HTERT RPE-1 (cell line): Measurements from ENCODE around the gene RPS6KA5.
"Not testable (repeated sequence)": the region's sequence is repeated elsewhere in the genome, so short reads cannot be mapped to it uniquely, and the experiment has no call there.

Experiments
- in situ Hi-C: fragments of 300-500 bp; cut with MboI; formaldehyde crosslinking; loops from 4 replicates; pipeline ENCODE4 v1.14.3; 2020; ENCODE audit warnings: low sequenced_read_pairs

RPS6KA5 gene

DNA sequence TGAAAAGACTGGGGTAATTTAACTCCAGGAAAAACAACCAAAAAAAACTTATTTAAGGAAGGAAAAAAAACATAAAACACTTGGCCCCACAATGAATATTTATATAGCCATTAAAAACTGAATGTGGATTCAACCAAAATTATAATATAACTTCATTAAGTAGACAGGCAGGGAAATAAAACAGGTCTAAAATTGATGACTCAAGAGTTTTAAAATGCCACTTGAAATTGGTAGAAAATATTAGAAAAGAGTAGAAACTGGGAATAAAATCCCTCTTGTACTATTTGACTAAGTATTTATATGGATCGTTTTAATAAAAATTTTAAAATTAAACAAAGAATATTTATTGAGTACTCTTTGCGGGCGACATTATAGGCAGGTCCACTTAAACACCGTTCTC, 28.8 kb downstream of the RPS6KA5 start:
- in situ Hi-C loops, result no loop called here

DNA sequence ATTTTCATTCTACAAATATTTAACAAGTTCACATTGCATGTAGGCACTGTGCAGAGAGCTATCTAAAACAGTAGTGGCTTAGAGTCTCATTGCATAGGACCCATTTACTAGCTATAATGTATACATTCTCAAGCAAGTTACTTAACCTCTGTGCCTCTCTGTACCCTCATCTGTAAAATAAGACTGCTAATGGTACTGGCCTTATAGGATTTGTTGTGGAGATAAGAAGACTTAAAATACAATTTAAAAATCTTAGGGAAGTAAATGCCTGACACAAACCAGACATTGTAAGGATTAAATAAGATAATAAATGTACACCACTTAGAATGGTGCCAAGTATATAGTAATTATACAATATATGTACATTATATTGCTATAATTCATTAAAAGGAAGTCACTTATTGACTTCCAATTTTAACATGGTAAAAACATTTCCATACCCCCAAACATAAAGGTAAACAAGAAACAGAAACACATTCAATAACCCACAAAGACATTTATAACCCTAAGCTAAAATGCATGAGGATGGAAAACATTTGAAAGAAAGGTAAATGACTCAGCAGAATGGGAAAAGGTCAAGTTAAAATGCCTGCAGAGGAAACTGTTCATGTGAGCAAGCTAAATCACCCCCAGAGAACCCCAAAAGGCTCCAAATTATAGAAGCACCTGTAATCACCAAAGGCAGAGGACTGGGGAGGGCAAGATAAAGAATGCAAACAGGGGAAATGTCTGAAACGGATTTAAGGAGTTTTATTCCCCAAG, 30.8 kb downstream of the RPS6KA5 start:
- in situ Hi-C loops, result no loop called here

DNA sequence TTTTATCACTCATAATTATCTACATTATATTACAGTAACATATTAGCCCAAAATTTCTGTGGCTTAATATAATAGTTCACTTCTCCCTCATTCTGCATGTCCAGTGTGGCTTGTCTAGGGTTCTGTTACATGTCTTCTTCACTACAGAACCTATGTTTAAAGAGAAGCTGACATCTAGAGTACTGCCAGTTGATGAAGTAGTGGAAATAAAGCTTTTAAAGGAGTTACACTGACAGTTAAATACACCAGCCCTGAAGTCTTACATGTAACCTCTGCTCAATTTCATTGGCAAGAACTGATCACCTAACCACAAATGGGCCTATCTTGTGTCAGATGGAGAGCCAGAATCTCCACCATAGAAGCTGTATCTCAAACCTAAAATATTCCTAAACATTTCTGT, 32.9 kb downstream of the RPS6KA5 start:
- in situ Hi-C loops, result no loop called here

DNA sequence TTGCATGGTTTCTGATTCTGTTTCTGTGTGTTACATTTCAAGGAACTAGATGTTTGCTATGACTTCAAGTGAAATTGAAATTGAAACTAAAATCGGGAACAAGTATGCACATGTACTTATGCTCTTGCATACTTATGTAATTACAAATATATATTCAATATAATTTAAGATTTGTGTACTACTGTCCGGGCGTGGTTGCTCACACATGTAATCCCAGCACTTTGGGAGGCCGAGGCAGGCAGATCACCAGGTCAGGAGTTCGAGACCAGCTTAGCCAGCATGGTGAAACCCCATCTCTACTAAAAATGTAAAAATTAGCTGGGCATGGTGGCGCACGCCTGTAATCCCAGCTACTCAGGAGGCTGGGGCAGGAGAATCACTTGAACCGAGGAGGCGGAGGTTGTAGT, 37.8 kb downstream of the RPS6KA5 start:
- in situ Hi-C loops, result not testable (repeated sequence)

DNA sequence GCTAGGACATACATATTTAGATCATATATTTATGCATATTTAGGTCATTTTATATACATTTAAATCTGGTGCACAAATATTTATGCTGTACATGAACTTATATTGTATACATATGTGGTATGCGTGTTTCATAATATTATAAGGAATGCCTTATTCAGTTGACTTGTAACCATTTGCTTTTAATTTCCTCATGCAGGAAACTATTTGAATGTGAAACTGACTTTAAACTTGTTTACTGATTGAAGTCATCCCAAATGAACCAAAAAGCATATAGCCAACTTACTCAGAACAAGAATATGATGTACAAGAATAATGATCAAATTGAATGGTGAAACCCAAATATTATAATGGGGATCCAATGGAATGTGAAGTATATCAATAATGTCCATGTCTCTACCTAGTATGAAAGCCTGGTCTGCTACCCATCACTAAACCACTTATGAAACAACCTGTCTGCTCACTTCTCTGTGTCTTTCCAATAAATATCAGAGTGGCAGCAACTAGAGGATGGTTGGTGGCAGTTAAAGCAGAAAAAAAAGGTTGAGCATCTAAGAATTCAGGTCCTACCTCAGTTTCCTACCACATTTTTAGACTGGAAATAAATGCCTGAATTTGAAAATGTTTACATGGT, 38.3 kb downstream of the RPS6KA5 start:
- in situ Hi-C loops, result no loop called here

DNA sequence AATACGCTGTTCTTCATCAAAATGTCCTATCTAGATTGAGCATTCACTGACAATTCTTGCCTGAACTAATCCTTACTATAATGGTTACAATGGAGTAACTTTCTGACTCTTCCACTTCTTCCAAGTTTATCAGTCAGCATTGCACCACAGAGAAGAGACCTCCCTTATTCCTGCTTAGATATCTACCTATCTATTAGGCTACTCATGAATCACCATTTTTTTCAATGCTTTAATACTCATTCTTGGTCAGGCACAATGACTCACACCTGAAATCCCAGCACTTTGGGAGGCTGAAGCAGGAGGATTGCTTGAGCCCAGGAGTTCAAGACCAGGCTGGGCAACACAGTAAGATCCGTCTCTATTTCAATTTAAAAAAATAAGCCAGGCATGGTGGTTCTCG, 39.3 kb downstream of the RPS6KA5 start:
- in situ Hi-C loops, result no loop called here

DNA sequence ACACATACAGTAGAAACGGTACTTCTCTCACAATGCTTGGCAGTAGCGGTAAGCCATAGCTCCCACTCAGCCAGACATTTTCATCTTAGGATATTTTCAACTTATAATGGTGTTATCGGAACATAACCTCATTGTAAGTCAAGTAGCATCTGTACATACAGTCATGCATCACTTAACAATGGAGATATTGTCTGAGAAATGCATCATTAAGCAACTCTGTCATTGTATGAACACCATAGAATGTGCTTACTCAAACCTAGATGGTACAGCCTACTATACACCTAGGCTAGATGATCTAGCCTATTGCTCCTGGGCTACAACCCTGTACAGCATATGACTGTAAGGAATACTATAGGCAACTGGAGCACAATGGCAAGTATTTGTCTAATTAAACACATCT, 40.8 kb downstream of the RPS6KA5 start:
- in situ Hi-C loops, result no loop called here

DNA sequence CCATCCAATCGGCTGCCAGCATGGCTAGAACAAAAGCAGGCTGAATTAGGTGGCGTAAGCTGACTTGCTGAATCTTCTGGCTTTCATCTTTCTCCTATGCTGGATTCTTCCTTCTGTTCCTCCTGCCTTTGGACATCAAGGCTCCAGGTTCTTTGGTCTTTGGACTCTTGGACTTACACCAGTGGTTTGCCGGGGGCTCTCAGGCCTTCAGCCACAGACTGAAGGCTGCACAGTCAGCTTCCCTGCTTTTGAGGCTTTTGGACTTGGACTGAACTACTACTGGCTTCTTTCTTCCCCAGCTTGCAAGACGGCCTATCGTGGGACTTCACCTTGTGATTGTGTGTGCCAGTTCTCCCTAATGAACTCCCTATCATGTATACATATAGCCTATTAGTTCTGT, 42.0 kb downstream of the RPS6KA5 start:
- in situ Hi-C loops, result no loop called here

DNA sequence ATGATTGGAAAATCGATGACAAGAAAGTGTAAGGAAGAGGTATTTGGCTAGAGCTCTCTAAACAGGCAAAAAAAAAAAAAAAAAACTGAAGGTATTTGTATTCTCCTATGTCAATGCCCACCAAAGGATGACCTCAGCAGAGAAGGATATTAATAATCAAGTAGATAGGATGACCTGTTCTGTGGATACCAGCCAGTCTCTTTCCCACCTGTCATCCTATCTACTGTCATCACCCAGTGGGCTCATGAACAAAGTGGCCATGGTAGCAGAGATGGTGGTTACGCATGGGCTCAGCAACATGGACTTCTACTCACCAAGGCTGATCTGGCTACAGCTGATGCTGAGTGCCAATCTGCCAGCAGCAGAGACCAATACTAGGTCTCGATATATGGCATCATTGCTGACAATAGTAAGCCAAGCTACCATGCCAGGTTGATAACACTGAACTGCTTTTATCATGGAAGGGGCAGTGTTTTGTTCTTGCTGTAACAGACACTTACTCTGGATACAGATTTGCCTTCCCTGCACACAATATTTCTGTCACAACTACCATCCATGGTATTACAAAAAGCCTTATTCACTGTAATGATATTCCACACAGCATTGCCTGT, 43.5 kb downstream of the RPS6KA5 start:
- in situ Hi-C loops, result no loop called here

DNA sequence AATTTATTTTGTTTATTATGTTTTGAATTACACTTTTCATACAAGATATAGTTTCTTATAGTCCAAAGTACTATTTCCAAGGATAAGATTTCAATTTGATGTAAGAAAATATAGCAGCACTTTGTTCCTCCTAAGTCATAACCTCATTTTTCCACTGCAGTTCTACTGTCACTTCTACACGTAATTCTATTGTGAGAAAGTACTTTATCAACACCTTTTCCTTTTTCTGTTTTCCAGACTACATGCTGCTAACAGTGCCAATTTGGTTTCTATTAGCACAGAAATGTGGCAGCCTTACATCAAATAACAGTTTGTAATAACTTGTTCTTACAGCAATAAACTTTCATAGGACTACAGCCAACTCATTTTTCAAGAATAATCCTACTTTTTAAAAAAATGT, 45.0 kb downstream of the RPS6KA5 start:
- in situ Hi-C loops, result no loop called here

DNA sequence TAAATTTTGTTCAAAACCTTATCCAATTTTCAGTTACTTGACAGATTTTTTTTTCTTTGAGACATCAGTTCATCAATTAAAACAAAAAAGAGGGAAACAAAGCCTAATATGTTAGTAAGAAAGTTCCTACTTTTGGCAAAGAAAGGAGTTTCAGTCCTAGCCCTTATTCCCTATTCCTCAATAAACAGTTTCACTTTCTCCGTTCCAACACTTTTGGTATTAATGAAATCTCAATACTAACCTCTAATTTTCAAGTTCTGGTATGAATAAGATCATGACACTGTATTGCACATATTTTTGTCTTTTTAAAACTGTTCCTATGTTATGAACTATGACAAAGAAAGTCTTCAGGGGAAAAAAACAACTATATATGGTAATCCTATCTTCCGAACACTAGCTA, 48.4 kb downstream of the RPS6KA5 start:
- in situ Hi-C loops, result no loop called here

DNA sequence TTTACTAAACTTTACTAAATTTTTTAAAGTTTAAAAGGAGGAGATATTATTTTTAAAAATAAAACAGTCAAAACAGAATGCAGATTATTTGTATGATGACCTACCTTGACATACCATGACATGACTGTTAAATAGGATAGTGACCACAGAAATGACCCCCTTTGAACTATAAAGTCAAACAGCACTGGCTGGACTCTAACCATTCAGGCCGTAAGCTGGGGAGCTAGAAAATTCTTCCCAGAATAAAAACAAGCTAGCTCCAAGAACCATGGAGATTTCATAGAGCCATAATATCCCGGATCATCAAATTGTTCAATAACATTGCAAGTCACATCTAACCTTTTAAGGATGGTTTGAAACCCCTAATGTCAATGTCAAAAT, 50.3 kb downstream of the RPS6KA5 start:
- in situ Hi-C loops, result no loop called here

DNA sequence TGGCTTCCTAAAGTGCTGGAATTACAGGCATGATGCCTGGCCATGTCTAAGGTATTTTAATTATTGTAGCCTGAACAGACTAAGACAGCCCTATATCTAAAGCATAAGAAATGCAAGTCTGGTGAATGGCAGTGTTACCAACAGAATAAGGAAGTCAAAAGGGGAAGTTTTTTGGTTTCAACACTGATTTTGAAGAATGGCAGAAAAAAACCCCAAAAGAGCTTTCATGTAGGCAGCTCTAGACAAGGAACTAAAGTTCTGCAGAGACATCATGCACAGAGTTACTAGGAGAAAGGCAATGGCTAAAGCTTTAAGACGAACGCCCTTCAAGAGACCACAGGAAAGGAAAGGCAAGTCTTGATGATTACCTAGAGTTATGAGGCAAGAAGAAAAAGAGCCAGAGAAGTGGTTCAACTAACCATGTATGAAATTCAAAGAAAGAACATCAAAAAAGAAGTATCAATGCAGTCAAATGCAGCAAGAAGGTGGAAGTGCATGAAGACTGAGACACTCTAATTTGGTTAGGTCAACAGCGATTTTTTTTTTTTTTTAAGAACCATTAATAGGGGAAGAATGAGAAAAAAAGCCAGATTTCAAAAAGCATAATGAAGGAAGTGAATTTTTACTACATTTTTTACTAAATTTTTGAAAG, 50.8 kb downstream of the RPS6KA5 start:
- in situ Hi-C loops, result no loop called here

DNA sequence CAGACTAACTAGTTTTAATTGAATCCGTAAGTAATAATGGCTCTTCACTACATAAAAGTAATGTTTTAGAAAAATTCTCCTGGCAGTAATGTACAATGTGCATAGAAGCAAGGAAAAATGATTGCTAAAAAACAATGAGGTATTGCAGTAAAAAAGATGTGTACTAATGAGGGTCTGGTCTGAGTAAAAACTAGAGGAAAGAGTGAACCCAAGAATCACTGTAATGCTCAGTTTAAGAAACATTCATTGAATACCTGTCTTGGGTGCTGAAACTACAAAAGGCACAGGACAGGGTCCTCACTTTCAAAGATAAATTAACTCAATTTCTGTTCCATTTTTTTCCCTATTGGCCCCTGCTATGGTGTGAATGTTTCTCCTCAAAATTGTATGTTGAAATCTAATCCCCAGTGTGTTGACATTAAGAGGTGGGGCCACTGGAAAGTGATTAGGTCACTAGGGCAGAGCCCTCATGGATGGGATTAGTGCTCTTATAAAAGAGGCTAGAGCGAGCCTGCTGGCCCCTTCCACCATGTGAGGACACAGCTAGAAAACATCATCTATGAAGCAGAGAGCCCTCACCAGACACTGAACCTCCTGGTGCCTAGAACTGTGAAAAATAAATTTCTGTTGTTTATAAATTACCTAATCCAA, 51.6 kb downstream of the RPS6KA5 start:
- in situ Hi-C loops, result no loop called here

DNA sequence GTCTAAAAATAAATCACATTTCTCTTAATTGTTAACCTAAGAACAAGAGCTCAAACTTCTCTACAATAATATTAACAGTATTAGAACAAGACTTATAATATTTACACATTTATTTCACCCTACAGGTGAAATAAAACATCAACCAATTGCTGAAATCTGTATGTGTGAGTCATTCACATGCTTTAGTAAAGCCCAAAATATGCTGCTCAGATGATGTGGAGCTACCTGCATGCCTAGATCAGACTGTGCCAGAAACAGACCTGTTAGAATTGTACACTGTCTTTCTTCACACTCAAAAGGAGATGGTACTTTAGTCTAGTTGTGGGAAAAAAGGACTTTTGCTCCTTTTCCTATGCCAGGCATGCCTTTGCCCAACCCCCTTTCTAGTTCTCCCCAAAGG, 54.7 kb downstream of the RPS6KA5 start:
- in situ Hi-C loops, result no loop called here

DNA sequence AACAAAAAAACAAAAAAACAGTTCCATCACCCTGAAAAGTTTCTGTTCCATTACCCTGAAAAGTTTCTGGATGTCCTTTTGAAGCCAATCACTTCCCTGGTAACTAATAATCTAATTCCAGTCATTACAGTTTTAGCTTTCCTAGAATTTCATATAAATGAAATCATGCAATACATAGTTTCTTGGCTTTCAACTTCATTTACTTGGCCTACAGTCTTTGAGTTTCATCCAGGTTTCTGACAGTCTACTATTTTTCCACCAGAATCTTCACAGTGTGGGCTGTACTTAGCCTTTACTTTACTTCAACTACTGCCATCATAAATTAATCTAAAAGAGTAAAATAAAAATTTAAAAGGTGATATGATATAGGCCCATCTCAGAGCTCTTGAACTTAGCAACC, 55.5 kb downstream of the RPS6KA5 start:
- in situ Hi-C loops, result no loop called here

DNA sequence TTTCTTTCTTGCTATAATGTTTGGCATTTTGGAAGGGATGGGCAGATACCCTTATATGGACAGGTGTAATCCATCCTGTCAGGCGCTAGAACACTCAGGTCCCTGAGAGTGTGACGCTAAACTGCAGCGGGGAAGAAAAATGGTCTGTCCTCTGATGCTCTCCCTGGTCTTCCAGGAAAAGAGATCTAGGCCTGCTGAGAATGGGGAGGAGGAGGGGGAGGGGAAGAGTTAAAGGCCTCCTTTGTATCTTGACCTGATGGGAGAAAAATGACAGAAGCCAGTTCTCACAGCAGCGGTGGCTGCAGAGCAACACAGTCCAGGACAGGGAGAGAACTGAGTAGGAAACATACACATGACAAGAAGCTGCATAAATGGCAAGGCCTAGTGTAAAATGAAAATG, 61.1 kb downstream of the RPS6KA5 start:
- in situ Hi-C loops, result no loop called here

DNA sequence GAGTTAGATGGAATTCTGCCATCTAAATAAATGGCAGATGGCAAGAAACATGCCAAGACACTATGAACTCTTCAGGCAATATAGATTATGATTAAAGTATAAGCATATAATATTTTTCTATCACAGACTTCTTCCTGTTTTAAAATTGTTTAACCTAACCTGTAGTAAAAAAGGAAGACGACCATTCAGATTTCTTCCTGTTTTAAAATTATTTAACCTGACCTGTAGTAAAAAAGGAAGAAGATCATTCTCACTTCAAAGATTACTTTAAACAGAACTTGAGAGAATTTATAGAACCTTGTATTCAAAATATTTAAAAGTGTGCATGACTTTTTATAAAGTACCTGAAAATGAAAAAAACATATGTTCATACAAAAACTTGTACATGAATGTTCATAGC, 63.5 kb downstream of the RPS6KA5 start:
- in situ Hi-C loops, result no loop called here

DNA sequence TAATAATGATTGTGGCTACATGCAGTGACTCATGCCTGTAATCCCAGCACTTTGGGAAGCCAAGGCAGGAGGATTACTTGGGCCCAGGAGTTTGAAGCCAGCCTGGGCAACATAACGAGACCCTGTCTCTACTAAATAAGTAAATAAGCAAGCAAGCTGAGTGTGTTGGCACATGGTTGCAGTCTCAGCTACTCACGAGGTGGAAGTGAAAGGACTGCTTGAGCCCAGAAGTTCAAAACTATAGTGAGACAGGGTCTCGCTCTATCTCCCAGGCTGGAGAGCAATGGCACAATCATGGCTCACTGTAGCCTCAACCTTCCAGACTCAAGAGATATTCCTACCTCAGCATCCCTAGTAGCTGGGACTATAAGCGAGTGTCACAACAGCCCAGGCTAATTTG, 64.7 kb downstream of the RPS6KA5 start:
- in situ Hi-C loops, result no loop called here

DNA sequence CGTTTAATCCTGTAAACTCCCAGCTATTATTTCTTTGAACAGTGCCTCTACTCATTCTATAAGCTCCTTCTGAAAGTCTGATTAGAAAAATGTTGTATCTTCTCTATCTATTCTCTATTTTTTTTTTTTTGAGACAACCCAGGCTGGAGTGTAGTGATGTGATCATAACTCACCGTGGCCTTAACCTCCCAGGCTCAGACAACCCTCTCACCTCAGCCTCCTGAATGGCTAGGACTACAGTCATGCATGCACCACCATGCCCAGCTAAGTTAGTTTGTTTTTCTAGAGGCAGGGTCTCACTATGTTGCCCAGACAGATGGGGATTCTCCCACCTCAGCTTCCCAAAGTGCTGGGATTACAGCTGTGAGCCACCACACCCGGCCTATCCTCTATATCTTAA, 66.6 kb downstream of the RPS6KA5 start:
- in situ Hi-C loops, result no loop called here

DNA sequence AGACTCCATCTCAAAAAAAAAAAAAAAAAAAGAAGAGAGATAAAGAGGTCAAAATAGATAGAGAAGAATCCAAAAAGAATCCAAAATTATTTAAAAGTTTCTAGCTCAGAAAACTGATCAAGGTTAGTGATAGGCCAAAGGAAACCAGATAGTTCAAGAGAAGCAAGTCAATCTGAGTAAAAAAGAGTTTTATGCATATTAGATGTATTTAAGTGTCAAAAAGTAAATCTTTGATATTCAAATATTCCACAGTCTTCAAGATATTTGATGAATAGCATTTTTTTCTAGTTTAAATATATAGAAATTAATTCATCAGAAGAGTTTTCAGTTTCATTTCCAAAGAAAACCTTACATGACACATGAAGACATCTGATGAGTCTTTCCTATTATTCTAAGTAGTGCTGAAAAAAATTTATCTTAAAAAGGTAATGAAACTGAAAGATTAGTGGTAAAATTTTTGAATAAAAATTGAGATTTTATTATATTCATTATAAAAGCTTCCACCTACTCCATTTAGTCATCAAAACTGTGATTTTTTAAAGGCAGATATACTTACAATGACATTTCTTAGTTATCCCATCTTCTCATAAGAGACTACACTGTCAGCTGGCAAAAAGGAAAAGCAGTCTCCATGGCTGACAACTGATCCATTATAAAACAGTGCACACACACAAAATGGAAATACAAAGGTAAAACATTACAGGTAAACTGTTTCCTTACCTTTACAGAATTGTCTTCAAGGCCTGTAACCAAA, 68.6 kb downstream of the RPS6KA5 start:
- in situ Hi-C loops, result no loop called here
